ENCODE results near the gene DPF3. TPM values are rescaled to one million over a fixed set of nuclear protein-coding genes. Genes with fewer than 3 reads are reported as not detected.

DPF3 gene
- total and polyA plus RNA-seq, 9 donors: 1.3 to 3.9 (median 1.9) TPM

DNA sequence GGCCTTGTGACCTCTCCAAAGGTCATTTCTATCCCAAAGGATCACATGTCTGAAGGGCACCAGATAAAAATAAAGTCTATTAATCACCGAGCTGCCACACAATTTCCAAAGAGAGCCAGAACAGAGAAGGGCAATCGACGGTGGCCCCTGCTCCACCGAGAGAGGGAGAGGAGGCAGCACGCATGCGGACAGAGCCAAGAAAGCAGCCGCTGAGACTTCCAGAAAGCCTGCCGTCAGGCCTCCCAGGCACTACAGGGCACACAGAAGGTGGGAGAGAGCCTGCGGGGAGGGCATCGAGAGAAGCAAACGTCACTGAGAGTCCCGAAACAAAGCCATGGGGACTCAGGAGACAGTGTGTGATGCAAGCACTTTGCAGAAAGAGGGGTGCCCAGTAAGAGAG is 182.0 kb downstream of the DPF3 start:
- Histone ChIP-seq H3K27me3 (ENCODE audit: control insufficient read depth, insufficient read depth, low read length) (no peaks in the 10 kb centered on the region), H3K36me3 (ENCODE audit: control insufficient read depth, insufficient read depth, low read length) (no peaks in the 10 kb centered on the region), H3K9me3 (replicated peaks; ENCODE audit: control insufficient read depth, low read depth, low read length) (no peaks in the 10 kb centered on the region), H3K4me3 (ENCODE audit: low read length) (no peak overlapping the region), H3K4me1 (ENCODE audit: control insufficient read depth, insufficient read depth, low read length) (peaks cover 23% of the 10 kb centered on the region), H3K27ac (ENCODE audit: low read length) (no peak overlapping the region)
- no peak for DNase-seq
- 86% methylated on average over 11 of the region's 12 CpGs for WGBS (ENCODE audit: insufficient coverage)

DNA sequence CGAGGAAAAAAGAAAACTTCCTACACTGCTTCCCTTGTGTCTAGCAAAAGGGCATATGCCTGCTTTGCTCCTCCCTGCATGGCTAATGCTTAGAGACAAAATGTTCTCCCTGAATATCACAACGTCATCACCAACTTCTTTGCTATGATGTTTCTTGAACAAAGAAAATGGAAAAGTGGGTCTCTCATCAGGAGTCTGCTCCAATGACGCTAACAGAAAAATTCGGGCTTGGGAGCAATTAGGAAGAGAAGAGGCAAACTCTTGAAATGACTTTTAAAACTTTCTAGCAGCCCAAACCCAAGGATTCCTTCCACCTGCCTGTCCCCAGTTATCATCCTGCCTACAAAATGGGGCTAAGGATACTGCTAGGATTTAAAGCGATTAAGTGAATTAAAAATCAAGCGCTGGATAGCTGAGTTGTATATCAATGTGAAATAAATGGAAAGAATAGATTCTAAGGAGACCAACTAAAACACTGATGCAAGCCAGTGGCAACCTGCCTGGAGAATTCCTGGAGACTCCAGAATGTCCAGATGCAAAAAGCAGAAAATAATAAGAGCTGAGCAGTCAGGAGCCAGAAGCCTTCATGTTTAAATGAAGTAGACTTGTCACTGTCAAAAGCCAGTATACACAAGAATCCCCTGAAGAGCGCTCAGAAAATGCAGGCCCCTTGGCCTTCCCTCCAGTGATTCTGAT is 183.8 kb downstream of the DPF3 start:
- 43% methylated on average over 4 of the region's 7 CpGs for WGBS (ENCODE audit: insufficient coverage)
- Histone ChIP-seq H3K36me3 (ENCODE audit: control insufficient read depth, insufficient read depth, low read length) (no peaks in the 10 kb centered on the region), H3K27me3 (ENCODE audit: control insufficient read depth, insufficient read depth, low read length) (no peaks in the 10 kb centered on the region), H3K9me3 (replicated peaks; ENCODE audit: control insufficient read depth, low read depth, low read length) (no peaks in the 10 kb centered on the region), H3K27ac (ENCODE audit: low read length) (peak overlapping the region; percentile 71), H3K4me1 (ENCODE audit: control insufficient read depth, insufficient read depth, low read length) (peaks cover 13% of the 10 kb centered on the region), H3K4me3 (ENCODE audit: low read length) (no peak overlapping the region)
- peak; percentile 95 for DNase-seq

DNA sequence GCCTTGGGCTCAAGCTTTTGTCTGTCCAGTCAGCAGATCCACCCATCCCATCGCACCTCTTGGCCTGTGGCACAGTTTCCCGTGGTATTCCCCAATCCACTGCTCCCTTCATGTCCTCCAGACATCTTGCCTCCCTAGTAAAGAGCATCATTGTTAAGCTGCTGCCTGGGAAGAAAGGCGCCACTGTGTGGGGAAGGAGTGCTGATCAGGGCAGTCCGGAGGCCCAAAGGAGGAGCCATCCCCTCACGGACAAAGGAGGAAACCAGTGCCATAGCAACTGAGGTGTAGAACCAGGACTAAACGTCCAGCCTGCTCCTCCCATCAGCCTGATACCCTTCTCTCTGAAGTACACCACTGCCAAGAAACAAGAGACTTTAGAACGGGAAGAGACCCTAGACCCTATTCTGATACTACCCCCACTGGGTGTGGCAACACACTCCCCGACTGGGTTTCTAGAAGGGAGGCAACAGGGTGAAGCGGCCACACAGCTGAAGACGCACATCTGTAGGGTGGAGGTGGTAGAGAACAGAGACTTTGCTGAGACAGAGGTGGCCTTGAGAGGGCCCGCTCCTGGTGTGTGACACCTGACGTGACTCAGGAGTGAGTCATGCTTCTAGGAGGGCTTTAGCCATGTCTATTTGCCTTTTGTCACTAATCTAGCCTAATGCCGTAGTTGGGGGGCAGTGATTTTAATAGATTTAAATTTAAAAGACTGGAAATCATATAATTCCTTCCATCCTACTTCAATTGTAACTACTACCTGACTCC is 185.0 kb downstream of the DPF3 start:
- H3K27me3 ChIP-seq (ENCODE audit: control insufficient read depth, insufficient read depth, low read length): no peaks in the 10 kb centered on the region
- H3K36me3 ChIP-seq (ENCODE audit: control insufficient read depth, insufficient read depth, low read length): no peaks in the 10 kb centered on the region
- 88% methylated on average over 4 of the region's 13 CpGs for WGBS (ENCODE audit: insufficient coverage)
- no peak for DNase-seq
- H3K4me1 ChIP-seq (ENCODE audit: control insufficient read depth, insufficient read depth, low read length): peaks cover 4% of the 10 kb centered on the region
- no peak overlapping the region for H3K4me3 ChIP-seq (ENCODE audit: low read length)
- H3K9me3 ChIP-seq (replicated peaks; ENCODE audit: control insufficient read depth, low read depth, low read length): no peaks in the 10 kb centered on the region
- no peak overlapping the region for H3K27ac ChIP-seq (ENCODE audit: low read length)

DNA sequence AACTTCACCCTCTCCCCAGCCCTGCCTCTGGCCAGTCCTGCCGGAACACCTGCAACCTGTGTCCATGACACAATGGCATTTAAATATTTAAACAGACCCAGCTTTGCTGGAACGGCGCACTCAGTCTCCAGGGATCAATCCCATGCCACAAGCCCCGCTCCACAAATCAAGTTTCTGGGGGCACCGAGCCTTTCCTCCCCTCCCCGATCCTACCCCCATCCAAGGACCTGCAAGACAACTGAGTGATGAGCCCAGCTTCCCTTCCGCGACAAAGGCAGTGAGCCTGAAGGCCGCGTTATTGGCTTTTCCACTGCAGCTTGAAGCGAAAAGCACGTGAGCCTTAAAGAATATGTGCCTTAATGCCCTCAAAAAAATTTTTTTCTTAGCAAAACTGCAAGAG is 185.7 kb downstream of the DPF3 start:
- 70% methylated on average over 9 of the region's 12 CpGs for WGBS (ENCODE audit: insufficient coverage)
- no peaks in the 10 kb centered on the region for H3K36me3 ChIP-seq (ENCODE audit: control insufficient read depth, insufficient read depth, low read length)
- no peak for DNase-seq
- H3K27ac ChIP-seq (ENCODE audit: low read length): no peak overlapping the region
- no peaks in the 10 kb centered on the region for H3K9me3 ChIP-seq (replicated peaks; ENCODE audit: control insufficient read depth, low read depth, low read length)
- no peaks in the 10 kb centered on the region for H3K27me3 ChIP-seq (ENCODE audit: control insufficient read depth, insufficient read depth, low read length)
- H3K4me1 ChIP-seq (ENCODE audit: control insufficient read depth, insufficient read depth, low read length): peaks cover 4% of the 10 kb centered on the region
- no peak overlapping the region for H3K4me3 ChIP-seq (ENCODE audit: low read length)

DNA sequence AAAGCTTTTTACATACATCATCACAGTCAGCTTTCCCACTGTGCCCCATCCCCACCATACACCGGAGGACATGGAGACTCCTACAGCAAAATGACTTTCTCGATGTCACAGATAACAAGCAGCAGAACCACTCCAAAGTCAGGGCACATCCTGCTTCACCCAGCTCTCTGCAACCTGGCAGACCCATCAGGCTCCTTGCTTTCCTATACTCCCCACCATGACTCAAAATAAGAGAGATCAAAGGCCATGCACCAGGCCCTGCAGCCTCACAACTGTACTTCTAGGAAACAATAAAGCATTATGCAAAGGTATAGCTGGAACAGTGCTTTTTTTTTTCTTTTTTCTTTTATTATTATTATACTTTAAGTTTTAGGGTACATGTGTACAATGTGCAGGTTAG is 187.4 kb downstream of the DPF3 start:
- Histone ChIP-seq H3K27me3 (ENCODE audit: control insufficient read depth, insufficient read depth, low read length) (peaks cover 4% of the 10 kb centered on the region), H3K4me1 (ENCODE audit: control insufficient read depth, insufficient read depth, low read length) (peaks cover 4% of the 10 kb centered on the region), H3K27ac (ENCODE audit: low read length) (no peak overlapping the region), H3K4me3 (ENCODE audit: low read length) (no peak overlapping the region), H3K9me3 (replicated peaks; ENCODE audit: control insufficient read depth, low read depth, low read length) (no peaks in the 10 kb centered on the region), H3K36me3 (ENCODE audit: control insufficient read depth, insufficient read depth, low read length) (no peaks in the 10 kb centered on the region)
- DNase-seq: no peak
- WGBS (ENCODE audit: insufficient coverage): 70% methylated on average over 2 of the region's 2 CpGs

DNA sequence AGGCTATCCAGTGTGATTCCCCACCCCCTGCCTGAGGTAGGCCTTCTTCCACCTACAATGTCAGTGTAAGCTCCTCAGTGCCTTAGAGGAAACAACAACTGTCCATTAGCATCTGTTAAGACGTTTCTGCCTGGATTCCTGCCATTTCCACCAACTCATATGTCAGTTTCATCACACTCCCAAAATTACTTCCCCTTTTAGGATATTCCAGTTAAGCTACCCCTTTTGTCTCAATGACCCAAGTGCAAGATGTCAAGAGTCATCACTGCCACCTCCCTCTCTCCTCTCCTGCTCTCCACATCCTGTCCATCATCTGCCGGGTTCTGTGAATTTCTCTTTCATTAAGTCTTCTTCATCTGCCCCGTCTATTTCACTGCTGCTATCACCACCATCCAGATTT is 189.4 kb downstream of the DPF3 start:
- 40% methylated on average over 3 of the region's 3 CpGs for WGBS (ENCODE audit: insufficient coverage)
- H3K27me3 ChIP-seq (ENCODE audit: control insufficient read depth, insufficient read depth, low read length): peaks cover 7% of the 10 kb centered on the region
- no peaks in the 10 kb centered on the region for H3K9me3 ChIP-seq (replicated peaks; ENCODE audit: control insufficient read depth, low read depth, low read length)
- no peaks in the 10 kb centered on the region for H3K36me3 ChIP-seq (ENCODE audit: control insufficient read depth, insufficient read depth, low read length)
- no peak overlapping the region for H3K27ac ChIP-seq (ENCODE audit: low read length)
- H3K4me3 ChIP-seq (ENCODE audit: low read length): no peak overlapping the region
- no peak for DNase-seq
- H3K4me1 ChIP-seq (ENCODE audit: control insufficient read depth, insufficient read depth, low read length): peaks cover under 1% of the 10 kb centered on the region

DNA sequence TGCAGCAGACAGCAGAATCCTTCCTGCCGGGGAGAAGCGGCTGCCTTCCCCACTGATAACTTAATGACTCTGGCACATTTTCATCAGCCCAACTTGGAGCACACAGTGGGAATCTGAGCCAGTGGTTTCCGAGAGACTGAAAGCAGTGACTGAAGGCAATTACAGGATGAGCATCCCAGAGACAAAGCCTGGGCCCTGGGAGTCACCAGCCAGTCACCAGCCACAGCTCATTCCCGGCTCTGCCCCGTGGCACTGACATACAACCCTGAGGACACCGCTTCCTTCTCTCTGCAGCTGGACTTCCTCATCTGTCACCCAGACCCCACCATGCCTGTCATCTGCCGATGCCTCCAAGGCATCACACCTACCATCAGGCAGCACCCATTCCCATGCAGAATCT is 192.3 kb downstream of the DPF3 start:
- H3K4me3 ChIP-seq (ENCODE audit: low read length): no peak overlapping the region
- no peaks in the 10 kb centered on the region for H3K4me1 ChIP-seq (ENCODE audit: control insufficient read depth, insufficient read depth, low read length)
- H3K27ac ChIP-seq (ENCODE audit: low read length): no peak overlapping the region
- H3K36me3 ChIP-seq (ENCODE audit: control insufficient read depth, insufficient read depth, low read length): no peaks in the 10 kb centered on the region
- peak; percentile 56 for DNase-seq
- peaks cover 7% of the 10 kb centered on the region for H3K27me3 ChIP-seq (ENCODE audit: control insufficient read depth, insufficient read depth, low read length)
- 36% methylated on average over 6 of the region's 7 CpGs for WGBS (ENCODE audit: insufficient coverage)
- no peaks in the 10 kb centered on the region for H3K9me3 ChIP-seq (replicated peaks; ENCODE audit: control insufficient read depth, low read depth, low read length)

DNA sequence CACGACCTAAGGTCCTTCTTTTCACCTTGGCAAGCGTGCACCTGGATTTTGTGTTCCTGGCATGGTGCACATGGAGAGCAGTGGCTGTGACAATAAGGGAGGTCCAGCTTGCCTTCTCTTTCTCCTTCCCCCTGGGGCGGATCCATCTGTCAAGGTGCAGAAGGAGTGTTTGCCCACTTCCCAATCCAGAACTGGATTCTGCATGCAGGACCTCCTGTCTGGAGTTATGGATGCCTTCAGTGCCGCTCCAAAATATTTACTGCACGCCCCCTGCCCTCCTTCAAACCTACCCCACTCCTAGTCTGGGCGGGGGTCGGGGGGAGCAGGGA is 192.7 kb downstream of the DPF3 start:
- no peaks in the 10 kb centered on the region for H3K4me1 ChIP-seq (ENCODE audit: control insufficient read depth, insufficient read depth, low read length)
- H3K4me3 ChIP-seq (ENCODE audit: low read length): no peak overlapping the region
- H3K36me3 ChIP-seq (ENCODE audit: control insufficient read depth, insufficient read depth, low read length): no peaks in the 10 kb centered on the region

DNA sequence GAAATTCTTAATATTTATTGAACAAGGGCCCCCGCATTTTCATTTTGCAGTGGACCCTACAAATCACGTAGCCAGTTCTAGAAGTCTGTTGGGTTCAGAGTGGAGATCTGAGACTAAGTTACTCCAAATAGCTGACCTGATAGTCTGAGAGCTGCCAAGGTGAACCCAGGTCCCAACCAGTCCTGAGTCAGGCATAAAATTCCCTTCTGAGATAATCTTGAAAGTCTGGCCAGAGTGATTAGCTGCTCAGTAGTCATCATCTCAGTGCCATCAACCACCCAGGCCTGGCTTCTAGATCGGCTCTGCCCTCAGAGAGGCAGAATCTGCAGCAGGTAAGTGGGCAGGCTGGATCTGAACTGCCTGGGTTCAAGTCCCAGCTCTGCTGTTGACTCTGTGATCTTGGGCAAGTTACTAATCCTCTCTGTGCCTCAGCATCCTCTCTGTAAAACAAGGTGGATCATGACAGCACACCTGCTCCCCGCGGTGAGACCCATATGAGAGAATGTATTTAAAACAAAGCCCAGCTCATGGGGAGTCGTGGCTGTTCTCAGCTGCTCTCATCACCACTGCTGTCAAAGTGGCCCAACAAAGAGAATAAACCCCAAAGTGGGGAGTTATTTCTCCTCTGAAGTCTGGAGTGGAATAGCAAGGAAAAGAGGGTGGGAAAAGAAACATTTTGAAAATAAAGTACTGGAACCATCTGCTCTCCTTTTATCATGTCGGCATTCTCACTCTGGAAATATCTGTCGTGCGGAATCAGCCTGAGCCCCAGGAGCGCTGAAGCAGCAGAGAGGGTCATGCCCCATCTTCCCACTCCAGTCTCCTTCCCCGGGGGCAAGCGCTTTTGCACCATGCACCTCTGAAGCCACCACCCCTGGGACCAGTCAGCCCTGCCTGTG is 193.3 kb downstream of the DPF3 start:
- Histone ChIP-seq H3K4me1 (ENCODE audit: control insufficient read depth, insufficient read depth, low read length) (no peaks in the 10 kb centered on the region), H3K27me3 (ENCODE audit: control insufficient read depth, insufficient read depth, low read length) (peaks cover 7% of the 10 kb centered on the region), H3K27ac (ENCODE audit: low read length) (no peak overlapping the region), H3K9me3 (replicated peaks; ENCODE audit: control insufficient read depth, low read depth, low read length) (no peaks in the 10 kb centered on the region), H3K4me3 (ENCODE audit: low read length) (no peak overlapping the region), H3K36me3 (ENCODE audit: control insufficient read depth, insufficient read depth, low read length) (no peaks in the 10 kb centered on the region)
- no peak for DNase-seq
- 70% methylated on average over 5 of the region's 12 CpGs for WGBS (ENCODE audit: insufficient coverage)

More for the DNA sequence above, 192.7 kb downstream of the DPF3 start:
- no peak for DNase-seq
- Histone ChIP-seq H3K9me3 (replicated peaks; ENCODE audit: control insufficient read depth, low read depth, low read length) (no peaks in the 10 kb centered on the region), H3K27me3 (ENCODE audit: control insufficient read depth, insufficient read depth, low read length) (peaks cover 7% of the 10 kb centered on the region), H3K27ac (ENCODE audit: low read length) (no peak overlapping the region)
- WGBS (ENCODE audit: insufficient coverage): no CpG with 5 or more reads among the region's 7 CpGs

DNA sequence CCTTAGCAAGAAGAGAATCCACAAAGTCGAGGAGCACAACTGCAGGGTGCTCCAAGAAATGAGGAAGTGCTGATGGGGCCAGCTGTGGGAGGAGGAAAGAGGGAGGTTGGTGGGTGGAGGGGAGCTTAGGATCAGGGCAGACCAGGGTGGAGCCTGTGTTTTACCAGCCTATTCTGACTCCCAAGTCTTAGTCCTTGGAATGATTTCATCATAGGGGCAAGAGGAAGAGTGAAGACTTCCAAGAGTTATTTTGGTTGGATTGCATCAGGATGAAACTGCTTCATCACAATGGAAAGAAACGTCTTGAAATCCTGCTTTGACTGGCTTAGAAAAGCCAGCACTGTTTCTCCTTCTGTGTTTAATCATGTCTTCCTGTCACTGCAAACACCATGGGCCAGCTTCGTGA is 194.0 kb downstream of the DPF3 start:
- Histone ChIP-seq H3K4me3 (ENCODE audit: low read length) (no peak overlapping the region), H3K4me1 (ENCODE audit: control insufficient read depth, insufficient read depth, low read length) (no peaks in the 10 kb centered on the region), H3K27me3 (ENCODE audit: control insufficient read depth, insufficient read depth, low read length) (peaks cover 7% of the 10 kb centered on the region), H3K36me3 (ENCODE audit: control insufficient read depth, insufficient read depth, low read length) (no peaks in the 10 kb centered on the region), H3K27ac (ENCODE audit: low read length) (no peak overlapping the region), H3K9me3 (replicated peaks; ENCODE audit: control insufficient read depth, low read depth, low read length) (no peaks in the 10 kb centered on the region)
- 10% methylated on average over 2 of the region's 3 CpGs for WGBS (ENCODE audit: insufficient coverage)
- DNase-seq: peak; percentile 52

All from muscle of leg (tissue), 11 donors.